ENCODE data around the gene MYO1C.

The MYO1C gene

DNA sequence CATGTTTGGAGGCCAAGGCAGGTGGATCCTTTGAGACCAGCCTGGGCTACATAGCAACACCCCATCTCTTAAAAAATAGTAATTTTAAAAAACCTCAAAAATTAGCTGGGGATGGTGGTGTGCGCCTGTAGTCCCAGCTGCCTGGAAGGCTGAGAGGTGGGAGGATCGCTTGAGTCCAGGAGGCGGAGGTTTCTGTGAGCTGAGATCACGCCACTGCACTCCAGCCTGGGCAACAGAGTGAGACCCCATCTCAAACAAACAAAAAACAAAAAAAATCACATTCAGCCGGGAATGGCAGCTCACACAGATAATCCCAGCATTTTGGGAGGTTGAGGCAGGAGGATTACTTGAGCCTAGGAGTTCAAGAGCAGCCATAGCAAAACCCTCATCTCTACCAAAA lies 76.1 kb downstream of the MYO1C start:
- DNase-seq = no peak

DNA sequence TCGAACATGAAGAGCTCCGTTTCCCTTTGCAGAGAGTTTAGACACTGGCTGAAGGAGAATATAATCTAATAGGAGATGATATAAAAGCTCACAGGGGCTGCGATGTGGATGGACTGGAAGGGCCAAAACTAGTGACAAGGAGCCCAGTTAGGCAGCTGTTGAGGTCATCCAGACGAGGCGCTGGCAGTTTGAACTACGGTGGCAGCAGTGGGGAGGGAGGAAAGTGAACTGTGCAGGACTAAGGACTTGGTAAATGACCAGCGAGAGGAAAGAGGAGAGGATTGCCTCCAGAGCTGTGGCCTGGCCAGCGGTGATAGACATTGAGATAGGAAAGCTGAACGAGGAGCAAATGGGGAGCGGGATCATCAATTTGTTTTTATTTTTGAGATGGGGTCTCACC lies 77.9 kb downstream of the MYO1C start:
- DNase-seq = no peak
